ENCODE results near the gene ALK.

GRCh38 chr2:29582062-29582461 is 339.3 kb downstream of the ALK start:
- TF ChIP-seq CREM (IDR thresholded peaks at IDR 0.05; ENCODE audit: low read depth) (no peak), EZH2 (IDR thresholded peaks at IDR 0.05; ENCODE audit: borderline replicate concordance, control insufficient read depth, low read depth, low read length) (no peak), SP1 (IDR thresholded peaks at IDR 0.05; ENCODE audit: low read depth, low read length) (no peak), RAD21 (IDR thresholded peaks at IDR 0.05; ENCODE audit: insufficient read depth, low read depth, low read length) (no peak), CTCF (IDR thresholded peaks at IDR 0.05 in 2 of 3, conservative IDR thresholded peaks at IDR 0.05 in 1 of 3; ENCODE audit: control insufficient read depth in 2 of 3, extremely low read depth in 1 of 3, insufficient read depth in 1 of 3, low read depth in 3 of 3, low read length in 3 of 3) (no peak), USF2 (IDR thresholded peaks at IDR 0.05; ENCODE audit: borderline replicate concordance, low read depth, low read length) (no peak), MAX (IDR thresholded peaks at IDR 0.05; ENCODE audit: low read depth, low read length) (no peak), MYC (IDR thresholded peaks at IDR 0.05; ENCODE audit: insufficient read depth, insufficient read length, insufficient replicate concordance, low read length, severe bottlenecking) (no peak), FOS (IDR thresholded peaks at IDR 0.05; ENCODE audit: borderline replicate concordance, extremely low read depth, insufficient read length) (no peak), ZNF24 (IDR thresholded peaks at IDR 0.05) (no peak), ZBED1 (IDR thresholded peaks at IDR 0.05; ENCODE audit: borderline replicate concordance) (no peak), POLR2AphosphoS5 (IDR thresholded peaks at IDR 0.05; ENCODE audit: low read length) (no peak), NFIC (IDR thresholded peaks at IDR 0.05; ENCODE audit: low read depth, low read length) (no peak)

Measured in GM12878 (cell line).